ENCODE data around the gene MYOCD. TPM values are rescaled to one million over a fixed set of nuclear protein-coding genes. Genes with fewer than 3 reads are reported as not detected.
"Not testable (repeated sequence)": the region's sequence is repeated elsewhere in the genome, so short reads cannot be mapped to it uniquely, and the experiment has no call there.

The MYOCD gene
- total RNA-seq, 4 donors from 2014 or later: 0.34 to 2.8 (median 0.78) TPM

DNA sequence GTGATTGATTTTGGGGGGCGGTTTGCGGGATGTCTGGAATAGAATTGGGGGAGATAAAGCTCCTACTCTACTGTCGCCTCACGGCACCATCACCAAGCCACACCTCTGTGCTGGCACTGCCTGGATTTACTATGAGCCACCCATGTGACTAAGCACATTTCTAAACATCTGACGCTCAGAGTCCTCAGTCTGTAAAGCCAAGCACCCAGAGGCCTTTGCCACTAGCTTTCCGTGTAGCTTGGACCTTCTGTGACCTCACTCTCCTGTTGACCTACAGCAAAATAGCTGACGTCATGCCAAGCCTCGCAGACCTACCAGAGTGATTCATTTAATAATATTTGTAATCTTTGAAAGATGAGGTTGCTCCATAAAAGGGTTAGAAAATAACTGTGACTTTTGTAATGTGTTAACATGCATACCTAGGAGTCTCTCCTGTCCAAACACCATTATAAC, 38.5 kb upstream of the MYOCD start:
- H3K4me1 ChIP-seq: no peaks in the 10 kb centered on the region
- WGBS: 65% methylated on average over 8 of the region's 8 CpGs

GRCh38 chr17:12627781-12628451, 37.8 kb upstream of the MYOCD start:
- DNase-seq (ENCODE audit: low spot score in 2 of 2): no peak
- Histone ChIP-seq H3K4me3 (no peak overlapping the region), H3K27me3 (peaks cover 4% of the 10 kb centered on the region), H3K9me3 (no peaks in the 10 kb centered on the region), H3K27ac (no peak overlapping the region), H3K36me3 (no peaks in the 10 kb centered on the region), H3K4me1 (no peaks in the 10 kb centered on the region)
- WGBS: 74% methylated on average over 5 of the region's 5 CpGs
- TF ChIP-seq CTCF (IDR thresholded peaks at IDR 0.05): no peak
- no peak for TF ChIP-seq EP300 (IDR thresholded peaks at IDR 0.05)
- no peak for TF ChIP-seq POLR2AphosphoS5 (IDR thresholded peaks at IDR 0.05)
- TF ChIP-seq POLR2A (IDR thresholded peaks at IDR 0.05): no peak

More for the DNA sequence above, 38.5 kb upstream of the MYOCD start:
- DNase-seq (ENCODE audit: low spot score in 2 of 2): no peak
- Histone ChIP-seq H3K27me3 (peaks cover 6% of the 10 kb centered on the region), H3K27ac (no peak overlapping the region), H3K36me3 (no peaks in the 10 kb centered on the region), H3K4me3 (no peak overlapping the region), H3K9me3 (no peaks in the 10 kb centered on the region)
- TF ChIP-seq EP300 (IDR thresholded peaks at IDR 0.05) (no peak), POLR2AphosphoS5 (IDR thresholded peaks at IDR 0.05) (no peak), POLR2A (IDR thresholded peaks at IDR 0.05) (no peak), CTCF (IDR thresholded peaks at IDR 0.05) (no peak)

DNA sequence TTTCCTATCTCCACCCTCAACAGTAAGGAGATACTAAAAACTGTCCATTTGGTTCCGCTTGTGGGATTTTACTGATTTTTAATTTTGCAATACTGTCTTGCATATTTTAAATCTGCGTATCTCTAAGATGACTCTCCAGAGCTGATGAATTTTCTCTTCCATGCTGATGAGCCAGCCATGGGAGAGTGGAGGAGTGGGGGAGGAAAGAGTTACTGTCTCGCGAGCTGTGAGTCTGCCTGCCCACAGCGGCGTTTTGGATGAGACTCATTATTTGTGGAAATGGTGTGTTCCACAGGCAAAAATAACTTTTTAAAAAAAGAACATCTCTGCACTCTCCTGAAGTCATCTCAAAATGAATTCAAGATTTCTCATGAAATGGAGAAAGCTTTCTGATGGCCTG, 34.6 kb upstream of the MYOCD start:
- DNase-seq (ENCODE audit: low spot score in 2 of 2): no peak
- no peak overlapping the region for H3K4me3 ChIP-seq
- TF ChIP-seq CTCF (IDR thresholded peaks at IDR 0.05) (no peak), EP300 (IDR thresholded peaks at IDR 0.05) (no peak), POLR2A (IDR thresholded peaks at IDR 0.05) (no peak), POLR2AphosphoS5 (IDR thresholded peaks at IDR 0.05) (no peak)
- H3K9me3 ChIP-seq: no peaks in the 10 kb centered on the region
- WGBS: 67% methylated on average over 6 of the region's 6 CpGs
- H3K4me1 ChIP-seq: no peaks in the 10 kb centered on the region
- no peak overlapping the region for H3K27ac ChIP-seq
- H3K36me3 ChIP-seq: no peaks in the 10 kb centered on the region
- peaks cover 20% of the 10 kb centered on the region for H3K27me3 ChIP-seq

- Histone ChIP-seq H3K4me1 (no peaks in the 10 kb centered on the region), H3K4me3 (no peak overlapping the region), H3K27me3 (peaks cover 20% of the 10 kb centered on the region), H3K36me3 (no peaks in the 10 kb centered on the region), H3K27ac (no peak overlapping the region), H3K9me3 (no peaks in the 10 kb centered on the region)
- no peak for DNase-seq (ENCODE audit: low spot score in 2 of 2)
- 85% methylated on average over 5 of the region's 5 CpGs for WGBS
- TF ChIP-seq CTCF (IDR thresholded peaks at IDR 0.05) (no peak), POLR2A (IDR thresholded peaks at IDR 0.05) (no peak), EP300 (IDR thresholded peaks at IDR 0.05) (no peak), POLR2AphosphoS5 (IDR thresholded peaks at IDR 0.05) (no peak)
Measured at GRCh38 chr17:12632785-12633184, 32.9 kb upstream of the MYOCD start.

DNA sequence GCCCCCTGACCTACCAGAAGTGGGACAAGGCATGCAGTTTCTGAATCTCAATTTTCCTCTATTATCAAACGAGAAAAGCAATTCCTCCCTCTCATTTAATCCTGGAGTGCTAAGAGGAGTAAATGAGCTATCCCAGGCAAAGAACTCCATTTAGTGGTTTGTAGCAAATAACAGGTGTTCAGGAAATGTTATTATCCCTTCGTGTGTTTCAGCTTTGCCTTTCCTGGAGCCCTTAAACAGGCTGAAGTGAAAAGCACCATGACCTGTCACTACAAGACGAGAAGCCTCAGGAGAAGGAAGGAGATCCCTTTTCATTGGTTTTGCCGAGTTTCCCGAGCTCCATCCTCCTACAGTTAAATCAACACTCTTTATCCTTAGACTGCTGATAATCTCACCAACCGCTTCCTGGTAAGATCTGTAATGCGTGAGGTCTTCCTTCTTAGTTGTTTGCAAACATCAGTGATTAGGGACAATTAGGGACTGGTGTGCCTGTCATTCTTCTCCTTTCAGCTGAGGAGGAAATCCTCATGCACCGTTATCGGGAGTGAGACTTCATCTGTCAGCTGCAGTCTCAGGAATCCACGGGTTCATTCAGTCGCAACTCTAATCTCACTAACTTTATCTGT, 30.8 kb upstream of the MYOCD start:
- H3K27me3 ChIP-seq: peaks cover 20% of the 10 kb centered on the region
- H3K27ac ChIP-seq: no peak overlapping the region
- 45% methylated on average over 11 of the region's 11 CpGs for WGBS
- DNase-seq (ENCODE audit: low spot score in 2 of 2): no peak
- H3K36me3 ChIP-seq: no peaks in the 10 kb centered on the region
- H3K9me3 ChIP-seq: no peaks in the 10 kb centered on the region
- H3K4me3 ChIP-seq: no peak overlapping the region
- TF ChIP-seq EP300 (IDR thresholded peaks at IDR 0.05): no peak
- no peak for TF ChIP-seq CTCF (IDR thresholded peaks at IDR 0.05)
- no peak for TF ChIP-seq POLR2A (IDR thresholded peaks at IDR 0.05)
- no peak for TF ChIP-seq POLR2AphosphoS5 (IDR thresholded peaks at IDR 0.05)
- H3K4me1 ChIP-seq: no peaks in the 10 kb centered on the region

- not testable (repeated sequence) for H3K4me1 ChIP-seq; H3K36me3 ChIP-seq; DNase-seq (ENCODE audit: low spot score in 2 of 2); H3K4me3 ChIP-seq; H3K9me3 ChIP-seq; H3K27ac ChIP-seq
- 93% methylated on average over 6 of the region's 6 CpGs for WGBS
- peaks cover 20% of the 10 kb centered on the region for H3K27me3 ChIP-seq
Measured at GRCh38 chr17:12635996-12636395, 29.7 kb upstream of the MYOCD start.

Measured in suprapubic skin (tissue), 4 donors.